ENCODE results near the gene CARMIL1. TPM values are rescaled to one million over a fixed set of nuclear protein-coding genes. Genes with fewer than 3 reads are reported as not detected.

Gene CARMIL1
- total RNA-seq, 1 donor from 2014 or later, result 19.1 TPM

DNA sequence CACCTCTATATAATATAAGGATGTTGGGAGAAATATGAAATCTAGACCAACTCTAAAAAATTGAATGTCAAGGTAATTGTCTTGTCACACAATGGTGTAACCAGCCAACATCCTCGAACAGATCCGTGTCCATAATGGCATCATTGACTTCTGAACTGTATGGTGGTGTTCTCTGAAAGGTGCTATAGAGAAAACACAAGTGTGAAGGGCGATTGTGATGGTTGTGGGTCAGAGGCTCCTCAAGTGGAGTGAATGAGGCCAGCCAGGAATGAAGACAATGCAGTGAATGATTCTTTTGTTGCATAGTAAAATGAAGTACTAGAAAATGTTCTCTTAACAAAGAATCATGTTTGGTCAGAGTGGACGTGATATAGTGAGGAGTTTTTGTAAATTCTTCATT, 58.3 kb downstream of the CARMIL1 start:
- Histone ChIP-seq H3K27me3 (ENCODE audit: insufficient read depth, low read length) (no peaks in the 10 kb centered on the region), H4K20me1 (ENCODE audit: insufficient read depth, low read length) (peaks cover 5% of the 10 kb centered on the region), H3K9ac (ENCODE audit: low read length) (no peak overlapping the region), H3K9me3 (ENCODE audit: insufficient read depth, low read depth, low read length) (no peaks in the 10 kb centered on the region), H3K4me3 (ENCODE audit: insufficient read depth, low read depth, low read length) (no peak overlapping the region), H3K27ac (ENCODE audit: low read depth, low read length) (no peak overlapping the region), H3K79me2 (ENCODE audit: insufficient read depth, low read length) (no peaks in the 10 kb centered on the region), H3K4me1 (ENCODE audit: insufficient read depth, low read length) (no peaks in the 10 kb centered on the region), H3K4me2 (ENCODE audit: low read length) (no peak overlapping the region), H3K36me3 (ENCODE audit: insufficient read depth, low read length) (no peaks in the 10 kb centered on the region), H2AFZ (ENCODE audit: low read depth, low read length) (no peak overlapping the region)
- H3K4me1 Mint-ChIP-seq (ENCODE audit: low read depth, unreplicated experiment), result peaks cover 18% of the 10 kb centered on the region
- peaks cover 3% of the 10 kb centered on the region for H3K36me3 Mint-ChIP-seq (ENCODE audit: low read depth, unreplicated experiment)
- DNase-seq (ENCODE audit: low read depth) (no peak), FAIRE-seq (no peak)
- H3K9me3 Mint-ChIP-seq (ENCODE audit: unreplicated experiment), result no peaks in the 10 kb centered on the region
- TF ChIP-seq, protein P1, sequence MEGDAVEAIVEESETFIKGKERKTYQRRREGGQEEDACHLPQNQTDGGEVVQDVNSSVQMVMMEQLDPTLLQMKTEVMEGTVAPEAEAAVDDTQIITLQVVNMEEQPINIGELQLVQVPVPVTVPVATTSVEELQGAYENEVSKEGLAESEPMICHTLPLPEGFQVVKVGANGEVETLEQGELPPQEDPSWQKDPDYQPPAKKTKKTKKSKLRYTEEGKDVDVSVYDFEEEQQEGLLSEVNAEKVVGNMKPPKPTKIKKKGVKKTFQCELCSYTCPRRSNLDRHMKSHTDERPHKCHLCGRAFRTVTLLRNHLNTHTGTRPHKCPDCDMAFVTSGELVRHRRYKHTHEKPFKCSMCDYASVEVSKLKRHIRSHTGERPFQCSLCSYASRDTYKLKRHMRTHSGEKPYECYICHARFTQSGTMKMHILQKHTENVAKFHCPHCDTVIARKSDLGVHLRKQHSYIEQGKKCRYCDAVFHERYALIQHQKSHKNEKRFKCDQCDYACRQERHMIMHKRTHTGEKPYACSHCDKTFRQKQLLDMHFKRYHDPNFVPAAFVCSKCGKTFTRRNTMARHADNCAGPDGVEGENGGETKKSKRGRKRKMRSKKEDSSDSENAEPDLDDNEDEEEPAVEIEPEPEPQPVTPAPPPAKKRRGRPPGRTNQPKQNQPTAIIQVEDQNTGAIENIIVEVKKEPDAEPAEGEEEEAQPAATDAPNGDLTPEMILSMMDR (IDR thresholded peaks at IDR 0.05; ENCODE audit: insufficient read depth, low read depth, low read length), result no peak
- TF ChIP-seq EZH2 (IDR thresholded peaks at IDR 0.05; ENCODE audit: insufficient read depth, low read length), result no peak
- no peaks in the 10 kb centered on the region for H3K27me3 Mint-ChIP-seq (ENCODE audit: low read depth, unreplicated experiment)
- H3K4me3 Mint-ChIP-seq (ENCODE audit: unreplicated experiment), result no peak overlapping the region
- H3K27ac Mint-ChIP-seq (ENCODE audit: unreplicated experiment), result peak overlapping the region; percentile 6

DNA sequence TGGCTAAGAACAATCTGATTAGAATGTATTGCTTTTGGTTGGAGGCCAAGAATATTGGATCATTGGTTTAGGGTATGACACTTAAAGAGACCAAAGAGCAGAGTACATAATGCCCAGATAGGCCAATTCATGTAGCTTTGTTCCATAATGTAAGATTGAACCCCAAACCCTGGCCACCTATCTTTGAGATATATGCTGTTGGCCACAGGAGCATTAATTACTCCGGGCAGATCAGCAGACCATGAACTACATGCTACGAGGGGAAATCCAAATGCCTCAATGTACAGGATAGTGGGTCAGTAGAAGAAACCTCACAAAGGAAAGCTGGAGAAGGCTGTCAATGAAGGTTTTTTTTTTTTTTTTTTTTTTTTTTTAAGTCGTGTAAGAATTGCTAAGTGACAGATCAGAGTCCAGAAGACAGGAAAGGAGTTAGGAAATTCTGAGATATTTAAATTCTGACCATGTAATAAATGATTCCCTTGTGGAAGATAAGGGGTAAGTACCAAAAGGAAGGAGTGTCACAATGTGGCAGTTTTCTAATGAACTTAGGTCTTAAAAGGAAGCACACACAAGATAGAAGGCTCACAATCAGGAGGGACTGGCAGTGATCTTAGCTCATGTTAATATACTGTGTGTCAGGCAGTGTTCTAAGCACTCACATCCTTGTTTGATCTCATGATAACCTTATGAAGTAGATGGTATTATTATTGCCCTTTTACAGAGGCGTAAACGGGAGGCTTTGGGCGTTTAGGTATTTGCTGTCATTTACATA, 61.4 kb downstream of the CARMIL1 start:
- Histone ChIP-seq H3K9ac (ENCODE audit: low read length) (no peak overlapping the region), H2AFZ (ENCODE audit: low read depth, low read length) (no peak overlapping the region), H4K20me1 (ENCODE audit: insufficient read depth, low read length) (peaks cover 12% of the 10 kb centered on the region), H3K9me3 (ENCODE audit: insufficient read depth, low read depth, low read length) (no peaks in the 10 kb centered on the region), H3K4me3 (ENCODE audit: insufficient read depth, low read depth, low read length) (no peak overlapping the region), H3K27ac (ENCODE audit: low read depth, low read length) (no peak overlapping the region), H3K4me2 (ENCODE audit: low read length) (no peak overlapping the region), H3K79me2 (ENCODE audit: insufficient read depth, low read length) (no peaks in the 10 kb centered on the region), H3K36me3 (ENCODE audit: insufficient read depth, low read length) (no peaks in the 10 kb centered on the region), H3K27me3 (ENCODE audit: insufficient read depth, low read length) (no peaks in the 10 kb centered on the region), H3K4me1 (ENCODE audit: insufficient read depth, low read length) (no peaks in the 10 kb centered on the region)
- TF ChIP-seq, protein P1 (IDR thresholded peaks at IDR 0.05; ENCODE audit: insufficient read depth, low read depth, low read length), result no peak
- FAIRE-seq, result no peak
- H3K27ac Mint-ChIP-seq (ENCODE audit: unreplicated experiment), result no peak overlapping the region
- H3K4me1 Mint-ChIP-seq (ENCODE audit: low read depth, unreplicated experiment), result peaks cover 17% of the 10 kb centered on the region
- DNase-seq (ENCODE audit: low read depth), result no peak
- H3K4me3 Mint-ChIP-seq (ENCODE audit: unreplicated experiment), result no peak overlapping the region
- H3K36me3 Mint-ChIP-seq (ENCODE audit: low read depth, unreplicated experiment), result peaks cover 3% of the 10 kb centered on the region
- H3K27me3 Mint-ChIP-seq (ENCODE audit: low read depth, unreplicated experiment), result no peaks in the 10 kb centered on the region
- no peaks in the 10 kb centered on the region for H3K9me3 Mint-ChIP-seq (ENCODE audit: unreplicated experiment)

DNA sequence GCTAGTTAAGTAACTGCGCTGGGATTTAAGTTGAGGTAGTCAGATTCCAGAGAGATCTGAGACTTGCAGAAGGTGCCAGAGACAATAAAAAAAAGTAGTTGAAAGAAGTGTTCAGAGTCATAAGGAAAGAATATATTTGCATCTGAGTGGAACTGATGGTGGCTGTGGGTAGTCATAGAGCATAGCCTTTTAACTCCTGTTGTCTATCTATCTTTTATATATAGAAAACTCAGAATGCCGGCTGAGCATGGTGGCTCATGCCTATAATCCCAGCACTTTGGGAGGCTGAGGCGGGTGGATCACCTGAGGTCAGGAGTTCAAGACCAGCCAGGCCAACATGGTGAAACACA, 62.0 kb downstream of the CARMIL1 start:
- Histone ChIP-seq H3K79me2 (ENCODE audit: insufficient read depth, low read length) (no peaks in the 10 kb centered on the region), H3K9ac (ENCODE audit: low read length) (no peak overlapping the region), H3K27me3 (ENCODE audit: insufficient read depth, low read length) (no peaks in the 10 kb centered on the region), H3K36me3 (ENCODE audit: insufficient read depth, low read length) (no peaks in the 10 kb centered on the region), H3K4me1 (ENCODE audit: insufficient read depth, low read length) (no peaks in the 10 kb centered on the region), H2AFZ (ENCODE audit: low read depth, low read length) (no peak overlapping the region), H3K4me2 (ENCODE audit: low read length) (no peak overlapping the region), H3K27ac (ENCODE audit: low read depth, low read length) (no peak overlapping the region), H4K20me1 (ENCODE audit: insufficient read depth, low read length) (peaks cover 12% of the 10 kb centered on the region), H3K9me3 (ENCODE audit: insufficient read depth, low read depth, low read length) (no peaks in the 10 kb centered on the region), H3K4me3 (ENCODE audit: insufficient read depth, low read depth, low read length) (no peak overlapping the region)
- Mint-ChIP-seq H3K9me3 (ENCODE audit: unreplicated experiment) (no peaks in the 10 kb centered on the region), H3K36me3 (ENCODE audit: low read depth, unreplicated experiment) (peaks cover 3% of the 10 kb centered on the region), H3K27ac (ENCODE audit: unreplicated experiment) (no peak overlapping the region), H3K4me1 (ENCODE audit: low read depth, unreplicated experiment) (peaks cover 16% of the 10 kb centered on the region), H3K4me3 (ENCODE audit: unreplicated experiment) (no peak overlapping the region), H3K27me3 (ENCODE audit: low read depth, unreplicated experiment) (no peaks in the 10 kb centered on the region)
- FAIRE-seq (no peak), DNase-seq (ENCODE audit: low read depth) (no peak)
- TF ChIP-seq, protein P1 (IDR thresholded peaks at IDR 0.05; ENCODE audit: insufficient read depth, low read depth, low read length), result no peak
- no peak for TF ChIP-seq EZH2 (IDR thresholded peaks at IDR 0.05; ENCODE audit: insufficient read depth, low read length)

All from astrocyte (in vitro differentiated cells and primary cell).